Astrocyte of the cerebellum (primary cell): ENCODE results near the gene BRINP1.

Experiments used
- DNase-seq: peaks from one replicate; pipeline ENCODE4 v3.0.0-alpha.2; 2011; ENCODE audit warnings: low read depth
- H3K4me3 ChIP-seq: 2 replicates; pipeline ENCODE4 v1.5.1; 2011; ENCODE audit warnings: mild to moderate bottlenecking, low read depth, low read length, moderate library complexity
- in situ Hi-C: cut with HindIII; loops from 2 replicates; pipeline ENCODE4 v1.10.0; 2017; ENCODE audit warnings: low sequenced_read_pairs
- TF ChIP-seq, protein P1 (sequence below): IDR thresholded peaks from 2 replicates; pipeline ENCODE4 v1.5.1; 2012; ENCODE audit warnings: low read length, low read depth, moderate library complexity, mild to moderate bottlenecking; ENCODE audit errors: missing control alignments

Gene BRINP1

DNA sequence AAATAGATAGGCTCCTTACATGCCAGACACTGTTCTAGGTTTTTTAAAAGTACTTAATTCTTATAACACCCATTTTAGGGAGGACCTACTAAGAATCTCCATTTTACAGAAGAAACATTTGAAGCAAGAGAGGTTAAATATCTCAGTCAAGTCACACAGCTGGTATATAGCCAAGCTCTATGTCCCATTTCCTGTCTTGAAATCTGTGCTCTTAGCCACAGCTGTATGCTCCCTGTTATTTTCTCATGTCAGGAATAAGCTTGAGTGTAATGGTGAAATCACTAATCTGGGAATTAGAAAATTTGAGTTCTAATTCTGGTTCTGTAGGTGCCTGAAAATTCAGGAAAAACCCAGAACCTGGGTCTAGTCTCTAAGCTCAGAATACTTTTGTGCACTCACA is 208.7 kb downstream of the BRINP1 start:
- no peak overlapping the region for H3K4me3 ChIP-seq
- in situ Hi-C loops = no loop called here
- DNase-seq = no peak
- TF ChIP-seq, protein P1, sequence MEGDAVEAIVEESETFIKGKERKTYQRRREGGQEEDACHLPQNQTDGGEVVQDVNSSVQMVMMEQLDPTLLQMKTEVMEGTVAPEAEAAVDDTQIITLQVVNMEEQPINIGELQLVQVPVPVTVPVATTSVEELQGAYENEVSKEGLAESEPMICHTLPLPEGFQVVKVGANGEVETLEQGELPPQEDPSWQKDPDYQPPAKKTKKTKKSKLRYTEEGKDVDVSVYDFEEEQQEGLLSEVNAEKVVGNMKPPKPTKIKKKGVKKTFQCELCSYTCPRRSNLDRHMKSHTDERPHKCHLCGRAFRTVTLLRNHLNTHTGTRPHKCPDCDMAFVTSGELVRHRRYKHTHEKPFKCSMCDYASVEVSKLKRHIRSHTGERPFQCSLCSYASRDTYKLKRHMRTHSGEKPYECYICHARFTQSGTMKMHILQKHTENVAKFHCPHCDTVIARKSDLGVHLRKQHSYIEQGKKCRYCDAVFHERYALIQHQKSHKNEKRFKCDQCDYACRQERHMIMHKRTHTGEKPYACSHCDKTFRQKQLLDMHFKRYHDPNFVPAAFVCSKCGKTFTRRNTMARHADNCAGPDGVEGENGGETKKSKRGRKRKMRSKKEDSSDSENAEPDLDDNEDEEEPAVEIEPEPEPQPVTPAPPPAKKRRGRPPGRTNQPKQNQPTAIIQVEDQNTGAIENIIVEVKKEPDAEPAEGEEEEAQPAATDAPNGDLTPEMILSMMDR = no peak

DNA sequence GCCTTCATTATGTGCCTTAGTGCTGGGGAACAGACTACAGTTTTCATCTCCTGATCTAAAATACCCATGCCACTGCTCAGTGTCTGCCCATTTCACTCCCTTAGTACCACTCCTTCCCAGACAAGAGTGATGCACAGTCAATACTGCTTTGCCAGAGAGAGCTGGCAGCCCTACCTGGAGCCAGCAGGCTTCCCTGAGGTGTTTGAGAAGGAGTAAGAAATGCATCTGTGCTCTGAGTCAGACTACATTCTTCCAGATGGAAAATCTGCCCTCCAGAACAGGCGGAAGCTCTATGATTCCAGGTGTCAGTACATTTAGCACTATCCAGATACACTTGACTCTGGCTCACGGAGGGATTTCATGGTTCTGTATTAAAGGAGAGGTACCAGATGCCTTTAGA is 209.8 kb downstream of the BRINP1 start:
- H3K4me3 ChIP-seq = no peak overlapping the region
- TF ChIP-seq, protein P1 = no peak
- no peak for DNase-seq
- in situ Hi-C loops = no loop called here

DNA sequence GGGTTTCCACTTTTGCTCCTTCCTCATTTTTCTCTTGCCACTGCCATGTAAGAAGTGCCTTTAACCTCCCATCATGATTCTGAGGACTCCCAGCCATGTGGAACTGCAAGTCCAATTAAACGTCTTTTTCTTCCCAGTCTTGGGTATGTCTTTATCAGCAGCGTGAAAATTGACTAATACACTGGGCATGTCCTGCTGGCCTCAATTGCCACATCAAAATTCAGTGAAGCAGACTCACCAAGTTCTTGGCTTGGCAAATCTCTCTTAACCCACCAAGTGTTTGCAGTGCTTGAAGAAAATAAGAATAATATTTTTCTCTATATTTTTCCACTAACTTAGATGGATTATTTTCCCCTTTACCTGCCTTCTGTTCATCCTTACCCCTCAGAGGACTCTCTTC is 212.0 kb downstream of the BRINP1 start:
- H3K4me3 ChIP-seq = no peak overlapping the region
- TF ChIP-seq, protein P1 = no peak
- DNase-seq = no peak
- in situ Hi-C loops = no loop called here

DNA sequence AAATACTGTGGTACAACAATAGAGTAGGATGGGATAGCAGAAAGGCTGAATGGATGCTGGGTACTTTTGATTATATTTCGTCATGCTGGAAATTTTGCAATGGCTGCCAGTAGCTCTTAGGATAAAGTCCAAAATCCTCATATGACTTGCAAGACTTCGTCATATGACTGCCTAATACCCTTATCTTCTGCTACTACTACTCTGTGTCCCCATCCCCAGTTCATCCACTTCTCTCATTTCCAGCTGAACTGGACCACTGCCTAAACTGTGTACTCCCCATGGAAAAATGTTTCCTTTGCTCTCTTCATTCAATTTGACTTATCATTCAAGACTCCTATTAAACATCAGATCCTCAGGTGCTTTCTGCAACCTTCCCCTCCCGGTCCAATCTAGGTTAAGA is 212.9 kb downstream of the BRINP1 start:
- no peak for DNase-seq
- in situ Hi-C loops = no loop called here

DNA sequence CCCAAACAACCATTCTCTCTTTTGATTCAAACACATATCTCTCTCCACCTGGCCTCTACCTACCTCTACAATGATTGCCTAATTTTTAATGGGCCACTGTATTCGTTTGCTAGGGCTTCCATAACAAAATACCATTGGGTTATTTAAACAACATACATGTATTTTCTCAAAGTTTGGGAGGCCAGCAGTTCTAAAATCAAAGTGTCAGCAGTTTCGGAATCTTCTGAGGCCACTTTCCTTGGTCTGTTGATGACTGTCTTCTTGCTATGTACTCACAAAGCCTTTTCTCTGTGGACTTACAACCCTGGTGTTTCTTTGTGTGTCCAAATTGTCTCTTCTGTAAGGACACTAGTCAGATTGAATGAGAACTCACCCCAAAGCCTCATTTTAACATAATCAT is 214.7 kb downstream of the BRINP1 start:
- no peak for DNase-seq
- TF ChIP-seq, protein P1 = no peak
- in situ Hi-C loops = no loop called here
- H3K4me3 ChIP-seq = no peak overlapping the region

More for the DNA sequence above, 212.9 kb downstream of the BRINP1 start:
- H3K4me3 ChIP-seq = no peak overlapping the region
- TF ChIP-seq, protein P1 = no peak

DNA sequence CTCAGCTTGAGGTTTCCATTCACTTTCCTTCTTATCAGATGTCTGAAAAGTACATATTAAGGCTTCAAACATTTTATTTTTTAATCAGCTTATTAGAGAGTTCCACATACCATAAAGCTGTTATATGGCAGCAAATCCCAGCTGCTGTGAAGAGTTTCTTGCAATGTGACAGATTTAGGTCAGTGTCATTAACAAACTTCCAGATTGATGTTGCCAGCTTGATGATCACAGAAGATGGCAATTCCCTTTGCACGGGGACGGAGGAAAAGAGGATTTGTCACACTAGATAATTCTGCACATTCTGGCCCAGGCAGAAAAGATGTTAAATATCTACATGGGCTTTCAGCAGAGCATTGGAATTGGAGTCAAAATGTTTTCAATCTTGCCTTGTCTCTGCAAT is 215.8 kb downstream of the BRINP1 start:
- in situ Hi-C loops = no loop called here

More for the DNA sequence above, 215.8 kb downstream of the BRINP1 start:
- TF ChIP-seq, protein P1 = no peak
- DNase-seq = no peak
- no peak overlapping the region for H3K4me3 ChIP-seq
